ENCODE measurements around the gene IL1RL2. TPM values are rescaled to one million over a fixed set of nuclear protein-coding genes. Genes with fewer than 3 reads are reported as not detected.

IL1RL2 gene
- total RNA-seq, 4 donors from 2014 or later, result 2.2 to 6.2 (median 3.7) TPM

DNA sequence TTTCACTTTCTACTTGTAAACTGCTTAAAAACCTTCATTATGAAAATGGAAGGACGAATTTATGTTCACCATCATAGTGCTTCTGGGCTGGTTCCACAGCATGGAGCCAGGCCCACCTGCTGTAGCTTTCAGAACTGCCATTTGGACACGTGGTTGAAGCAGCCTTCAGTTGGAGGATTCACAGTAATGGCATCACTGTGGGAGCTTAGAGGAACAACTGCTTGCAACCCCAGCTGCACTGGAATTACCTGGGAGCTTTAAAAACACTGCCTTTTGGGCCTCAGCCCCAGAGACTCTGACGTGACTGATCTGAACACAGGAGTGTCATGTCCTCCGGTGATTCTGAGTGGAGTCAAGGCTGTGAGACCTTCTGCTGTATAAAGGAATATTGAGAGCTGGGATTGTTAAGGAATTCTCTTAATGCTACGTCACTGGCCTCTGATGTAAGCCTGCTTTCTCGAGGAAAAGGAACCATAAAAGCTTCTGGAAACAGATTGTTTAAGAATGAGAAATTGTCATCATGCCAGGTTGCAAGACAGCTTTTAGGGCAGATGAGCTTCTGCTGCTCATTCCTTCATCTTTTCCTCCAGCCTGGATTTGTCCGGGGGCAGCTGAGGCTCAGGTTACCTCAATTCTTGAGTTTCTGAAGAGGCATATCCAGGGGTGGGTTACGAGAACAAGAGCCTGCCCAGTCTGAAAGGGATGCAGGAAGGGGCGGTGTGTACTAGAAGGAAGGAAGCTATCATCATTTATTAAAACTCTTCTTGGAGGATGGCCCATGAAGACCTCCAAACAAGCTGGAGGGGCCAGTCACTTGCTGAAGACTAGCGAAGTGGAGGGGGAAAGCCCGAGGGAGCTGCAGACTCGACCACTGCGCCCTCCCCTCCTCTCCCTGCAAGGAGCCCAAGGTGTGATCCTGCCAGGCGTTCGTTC, 45.5 kb upstream of the IL1RL2 start:
- H3K27me3 ChIP-seq, result no peaks in the 10 kb centered on the region
- no peak for DNase-seq
- intact Hi-C loops (cut with DNase I), result loop anchor here (10.0 kb wide), 1 partner anchor 76 kb away; no protein-coding TSS in a partner anchor
- peak overlapping the region; percentile 94 to 97 (median 95) for H3K27ac ChIP-seq
- TF ChIP-seq POLR2A (IDR thresholded peaks at IDR 0.05), result no peak
- TF ChIP-seq, protein P1, sequence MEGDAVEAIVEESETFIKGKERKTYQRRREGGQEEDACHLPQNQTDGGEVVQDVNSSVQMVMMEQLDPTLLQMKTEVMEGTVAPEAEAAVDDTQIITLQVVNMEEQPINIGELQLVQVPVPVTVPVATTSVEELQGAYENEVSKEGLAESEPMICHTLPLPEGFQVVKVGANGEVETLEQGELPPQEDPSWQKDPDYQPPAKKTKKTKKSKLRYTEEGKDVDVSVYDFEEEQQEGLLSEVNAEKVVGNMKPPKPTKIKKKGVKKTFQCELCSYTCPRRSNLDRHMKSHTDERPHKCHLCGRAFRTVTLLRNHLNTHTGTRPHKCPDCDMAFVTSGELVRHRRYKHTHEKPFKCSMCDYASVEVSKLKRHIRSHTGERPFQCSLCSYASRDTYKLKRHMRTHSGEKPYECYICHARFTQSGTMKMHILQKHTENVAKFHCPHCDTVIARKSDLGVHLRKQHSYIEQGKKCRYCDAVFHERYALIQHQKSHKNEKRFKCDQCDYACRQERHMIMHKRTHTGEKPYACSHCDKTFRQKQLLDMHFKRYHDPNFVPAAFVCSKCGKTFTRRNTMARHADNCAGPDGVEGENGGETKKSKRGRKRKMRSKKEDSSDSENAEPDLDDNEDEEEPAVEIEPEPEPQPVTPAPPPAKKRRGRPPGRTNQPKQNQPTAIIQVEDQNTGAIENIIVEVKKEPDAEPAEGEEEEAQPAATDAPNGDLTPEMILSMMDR (IDR thresholded peaks at IDR 0.05), result no peak
- 74 to 82% methylated on average over 15 of the region's 15 CpGs for WGBS, 2 donors
- peak overlapping the region in 1 of 3 donors; percentile 68 for H3K4me3 ChIP-seq (replicated peaks in 1 of 3)
- H3K9me3 ChIP-seq, result no peaks in the 10 kb centered on the region
- peaks cover 3 to 7% of the 10 kb centered on the region in 2 donors for H3K36me3 ChIP-seq
- H3K4me1 ChIP-seq, result peaks cover 23 to 28% of the 10 kb centered on the region in 2 donors

GRCh38 chr2:102141970-102142828, 44.6 kb upstream of the IL1RL2 start, which contains the start of gene IL1R1:
IL1R1 (plus strand) TSS chr2:102142746; CDS start chr2:102157725, 14,979 bp downstream.
- peak; percentile 31 to 88 for TF ChIP-seq POLR2A (IDR thresholded peaks at IDR 0.05)
- TF ChIP-seq, protein P1 (IDR thresholded peaks at IDR 0.05), result no peak
- WGBS, 2 donors, result 22 to 28% methylated on average over 16 to 18 of the region's 65 CpGs
- H3K4me3 ChIP-seq (replicated peaks in 1 of 3), result peak within 1 kb of the TSS; percentile 68 to 84 (median 75)
- intact Hi-C loops (cut with DNase I), result loop anchor here (10.0 kb wide), 1 partner anchor 77 kb away; no protein-coding TSS in a partner anchor
- peaks cover 23 to 28% of the 10 kb centered on the region in 2 donors for H3K4me1 ChIP-seq
- no peaks in the 10 kb centered on the region for H3K9me3 ChIP-seq
- peak; percentile 84 to 87 for DNase-seq
- peaks cover 3 to 7% of the 10 kb centered on the region in 2 donors for H3K36me3 ChIP-seq
- no peaks in the 10 kb centered on the region for H3K27me3 ChIP-seq
- H3K27ac ChIP-seq, result peak within 1 kb of the TSS; percentile 94 to 97 (median 95)

GRCh38 chr2:102142829-102143449, 43.9 kb upstream of the IL1RL2 start:
- Histone ChIP-seq H3K27ac (peak overlapping the region; percentile 94 to 97 (median 95)), H3K27me3 (no peaks in the 10 kb centered on the region), H3K4me3 (replicated peaks in 1 of 3) (peak overlapping the region; percentile 68 to 84 (median 75)), H3K4me1 (peaks cover 23 to 29% of the 10 kb centered on the region in 2 donors), H3K36me3 (peaks cover 3 to 7% of the 10 kb centered on the region in 2 donors), H3K9me3 (no peaks in the 10 kb centered on the region)
- TF ChIP-seq POLR2A (IDR thresholded peaks at IDR 0.05), result peak in 1 of 2 donors; percentile 57
- TF ChIP-seq, protein P1 (IDR thresholded peaks at IDR 0.05), result no peak
- intact Hi-C loops (cut with DNase I), result loop anchor here (10.0 kb wide), 1 partner anchor 78 kb away; no protein-coding TSS in a partner anchor
- 6 to 31% methylated on average over 9 to 21 of the region's 42 CpGs for WGBS, 2 donors
- no peak for DNase-seq

DNA sequence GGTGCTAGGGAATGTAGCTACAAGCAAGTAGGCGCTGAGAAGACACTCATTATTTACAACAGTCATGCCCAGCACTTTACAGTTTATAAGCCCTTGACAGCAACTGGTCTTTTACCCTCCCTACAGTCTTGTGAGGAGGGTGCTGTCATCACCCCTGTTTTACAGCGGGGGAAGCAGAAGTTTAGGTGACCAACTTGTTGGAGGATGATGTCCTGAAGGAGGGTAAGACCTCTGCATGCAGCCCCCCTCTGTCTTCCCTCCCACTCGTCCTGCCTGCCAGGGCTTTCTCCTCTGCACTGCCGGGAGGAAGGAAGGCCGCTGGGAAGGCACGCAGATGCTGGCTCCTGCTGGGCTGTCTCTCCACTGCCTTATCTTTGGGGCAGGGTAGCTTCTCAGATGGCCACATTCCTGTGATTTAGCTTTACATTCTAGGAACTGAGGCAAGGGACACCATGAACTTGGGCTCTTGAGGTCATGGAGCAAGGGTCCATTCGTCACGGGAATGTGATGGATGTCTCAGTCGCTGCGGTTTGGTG, 43.3 kb upstream of the IL1RL2 start:
- WGBS, 2 donors, result 54 to 57% methylated on average over 10 of the region's 10 CpGs
- intact Hi-C loops (cut with DNase I), result loop anchor here (10.0 kb wide), 1 partner anchor 79 kb away; no protein-coding TSS in a partner anchor
- Histone ChIP-seq H3K9me3 (no peaks in the 10 kb centered on the region), H3K36me3 (peaks cover 3 to 7% of the 10 kb centered on the region in 2 donors), H3K4me1 (peaks cover 23 to 35% of the 10 kb centered on the region in 2 donors), H3K27ac (peak overlapping the region; percentile 94 to 97 (median 95)), H3K4me3 (replicated peaks in 1 of 3) (peak overlapping the region; percentile 68 to 84 (median 75)), H3K27me3 (no peaks in the 10 kb centered on the region)
- TF ChIP-seq POLR2A (IDR thresholded peaks at IDR 0.05), result no peak
- TF ChIP-seq, protein P1 (IDR thresholded peaks at IDR 0.05), result no peak
- DNase-seq, result peak; percentile 26 to 31

Measured in thyroid gland (tissue), 4 donors.